Measurements from ENCODE around the gene THADA. TPM values are rescaled to one million over a fixed set of nuclear protein-coding genes. Genes with fewer than 3 reads are reported as not detected.
A peak's percentile ranks its signal among the peaks of the same experiment; 100 is the strongest.
"Not testable (repeated sequence)": the region's sequence is repeated elsewhere in the genome, so short reads cannot be mapped to it uniquely, and the experiment has no call there.

The THADA gene
- 16.3 and 23.7 TPM in 2 replicates for total RNA-seq (2014; rRNA removed; shearing (Covaris generic))

GRCh38 chr2:43595603-43596412, at the start of gene THADA:
TSS of gene THADA (minus strand) at chr2:43596038. CDS start at chr2:43592392, 3,646 bp downstream.
- peak; percentile 92 for DNase-seq
- peak within 1 kb of the TSS; percentile 74 for H3K4me3 ChIP-seq (ENCODE audit: insufficient read depth, low read depth, low read length)

GRCh38 chr2:43643680-43644079, 47.8 kb upstream of the THADA start:
- no peaks in the 10 kb centered on the region for H3K27me3 ChIP-seq (ENCODE audit: control insufficient read depth, insufficient read depth, low read length)
- DNase-seq: no peak
- no peak overlapping the region for H3K4me3 ChIP-seq (ENCODE audit: insufficient read depth, low read depth, low read length)
- no peaks in the 10 kb centered on the region for H3K36me3 ChIP-seq (replicated peaks; ENCODE audit: control insufficient read depth, insufficient read depth, low read length)

More at GRCh38 chr2:43595603-43596412, at the start of gene THADA:
- no peaks in the 10 kb centered on the region for H3K27me3 ChIP-seq (ENCODE audit: control insufficient read depth, insufficient read depth, low read length)
- peaks cover 1% of the 10 kb centered on the region; the same call in 1 of the 2 replicates for H3K36me3 ChIP-seq (replicated peaks; ENCODE audit: control insufficient read depth, insufficient read depth, low read length)

GRCh38 chr2:43642363-43642762, 46.5 kb upstream of the THADA start:
- DNase-seq: no peak

GRCh38 chr2:43637030-43637803, 41.4 kb upstream of the THADA start, which contains the start of gene PLEKHH2:
TSS of gene PLEKHH2 (plus strand) at chr2:43637260. CDS start at chr2:43644674, 7,414 bp downstream.
- DNase-seq: peak; percentile 96
- H3K27me3 ChIP-seq (ENCODE audit: control insufficient read depth, insufficient read depth, low read length): peaks cover 13% of the 10 kb centered on the region
- peak within 1 kb of the TSS; percentile 74 for H3K4me3 ChIP-seq (ENCODE audit: insufficient read depth, low read depth, low read length)
- no peaks in the 10 kb centered on the region for H3K36me3 ChIP-seq (replicated peaks; ENCODE audit: control insufficient read depth, insufficient read depth, low read length)

More at GRCh38 chr2:43642363-43642762, 46.5 kb upstream of the THADA start:
- Histone ChIP-seq H3K4me3 (ENCODE audit: insufficient read depth, low read depth, low read length) (no peak overlapping the region), H3K27me3 (ENCODE audit: control insufficient read depth, insufficient read depth, low read length) (peaks cover 11% of the 10 kb centered on the region), H3K36me3 (replicated peaks; ENCODE audit: control insufficient read depth, insufficient read depth, low read length) (no peaks in the 10 kb centered on the region)

GRCh38 chr2:43636621-43637020, 40.8 kb upstream of the THADA start:
- DNase-seq: no peak
- Histone ChIP-seq H3K36me3 (replicated peaks; ENCODE audit: control insufficient read depth, insufficient read depth, low read length) (no peaks in the 10 kb centered on the region), H3K4me3 (ENCODE audit: insufficient read depth, low read depth, low read length) (peak overlapping the region; percentile 74), H3K27me3 (ENCODE audit: control insufficient read depth, insufficient read depth, low read length) (peaks cover 13% of the 10 kb centered on the region)

- not testable (repeated sequence) for H3K36me3 ChIP-seq (replicated peaks; ENCODE audit: control insufficient read depth, insufficient read depth, low read length); DNase-seq; H3K4me3 ChIP-seq (ENCODE audit: insufficient read depth, low read depth, low read length)
- peaks cover 13% of the 10 kb centered on the region for H3K27me3 ChIP-seq (ENCODE audit: control insufficient read depth, insufficient read depth, low read length)
These were observed 40.3 kb upstream of the THADA start for GRCh38 chr2:43636153-43636552.

GRCh38 chr2:43634604-43635306, 38.9 kb upstream of the THADA start:
- no peak for DNase-seq
- no peak overlapping the region for H3K4me3 ChIP-seq (ENCODE audit: insufficient read depth, low read depth, low read length)

GRCh38 chr2:43631618-43632317, 35.9 kb upstream of the THADA start:
- Histone ChIP-seq H3K36me3 (replicated peaks; ENCODE audit: control insufficient read depth, insufficient read depth, low read length) (no peaks in the 10 kb centered on the region), H3K27me3 (ENCODE audit: control insufficient read depth, insufficient read depth, low read length) (no peaks in the 10 kb centered on the region; the same call in 1 of the 2 replicates), H3K4me3 (ENCODE audit: insufficient read depth, low read depth, low read length) (no peak overlapping the region)
- DNase-seq: no peak

More at GRCh38 chr2:43634604-43635306, 38.9 kb upstream of the THADA start:
- peaks cover 13% of the 10 kb centered on the region for H3K27me3 ChIP-seq (ENCODE audit: control insufficient read depth, insufficient read depth, low read length)
- no peaks in the 10 kb centered on the region for H3K36me3 ChIP-seq (replicated peaks; ENCODE audit: control insufficient read depth, insufficient read depth, low read length)

GRCh38 chr2:43622931-43623451, 27.2 kb upstream of the THADA start:
- H3K4me3 ChIP-seq (ENCODE audit: insufficient read depth, low read depth, low read length): no peak overlapping the region
- no peaks in the 10 kb centered on the region for H3K36me3 ChIP-seq (replicated peaks; ENCODE audit: control insufficient read depth, insufficient read depth, low read length)
- DNase-seq: no peak
- no peaks in the 10 kb centered on the region; the same call in 1 of the 2 replicates for H3K27me3 ChIP-seq (ENCODE audit: control insufficient read depth, insufficient read depth, low read length)

- H3K27me3 ChIP-seq (ENCODE audit: control insufficient read depth, insufficient read depth, low read length): no peaks in the 10 kb centered on the region; the same call in 1 of the 2 replicates
- no peaks in the 10 kb centered on the region for H3K36me3 ChIP-seq (replicated peaks; ENCODE audit: control insufficient read depth, insufficient read depth, low read length)
- DNase-seq: no peak
- no peak overlapping the region for H3K4me3 ChIP-seq (ENCODE audit: insufficient read depth, low read depth, low read length)
These were observed 23.7 kb upstream of the THADA start for GRCh38 chr2:43619511-43619910.

GRCh38 chr2:43616967-43617680, 21.3 kb upstream of the THADA start:
- no peak for DNase-seq
- no peaks in the 10 kb centered on the region for H3K27me3 ChIP-seq (ENCODE audit: control insufficient read depth, insufficient read depth, low read length)
- H3K4me3 ChIP-seq (ENCODE audit: insufficient read depth, low read depth, low read length): no peak overlapping the region
- no peaks in the 10 kb centered on the region for H3K36me3 ChIP-seq (replicated peaks; ENCODE audit: control insufficient read depth, insufficient read depth, low read length)

GRCh38 chr2:43612944-43613343, 17.1 kb upstream of the THADA start:
- no peak for DNase-seq
- H3K36me3 ChIP-seq (replicated peaks; ENCODE audit: control insufficient read depth, insufficient read depth, low read length): no peaks in the 10 kb centered on the region
- H3K4me3 ChIP-seq (ENCODE audit: insufficient read depth, low read depth, low read length): no peak overlapping the region
- no peaks in the 10 kb centered on the region for H3K27me3 ChIP-seq (ENCODE audit: control insufficient read depth, insufficient read depth, low read length)

Data from H7 (cell line).